T-helper 2 cell (primary cell): ENCODE results near the gene DEDD.

Experiments used
- DNase-seq, 5 experiments: peaks; one replicate each; pipeline versions ENCODE4 v3.0.0 to v3.0.0-alpha.2; 2012 to 2022

The DEDD gene

DNA sequence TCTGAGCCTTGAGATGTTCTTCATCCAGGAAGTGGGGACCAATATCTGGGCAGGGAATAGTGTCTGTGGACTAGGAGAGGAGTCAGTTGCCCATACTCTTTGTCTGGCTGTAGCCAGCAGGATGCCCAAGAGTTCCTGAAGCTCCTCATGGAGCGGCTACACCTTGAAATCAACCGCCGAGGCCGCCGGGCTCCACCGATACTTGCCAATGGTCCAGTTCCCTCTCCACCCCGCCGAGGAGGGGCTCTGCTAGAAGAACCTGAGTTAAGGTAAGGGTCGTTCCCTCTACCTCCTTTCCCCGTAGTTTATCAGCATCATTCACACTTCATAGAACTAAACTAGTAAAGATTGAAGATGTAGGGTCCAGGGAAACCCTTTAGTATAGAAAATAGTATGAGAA lies 30.3 kb upstream of the DEDD start:
- DNase-seq: no peak

DNA sequence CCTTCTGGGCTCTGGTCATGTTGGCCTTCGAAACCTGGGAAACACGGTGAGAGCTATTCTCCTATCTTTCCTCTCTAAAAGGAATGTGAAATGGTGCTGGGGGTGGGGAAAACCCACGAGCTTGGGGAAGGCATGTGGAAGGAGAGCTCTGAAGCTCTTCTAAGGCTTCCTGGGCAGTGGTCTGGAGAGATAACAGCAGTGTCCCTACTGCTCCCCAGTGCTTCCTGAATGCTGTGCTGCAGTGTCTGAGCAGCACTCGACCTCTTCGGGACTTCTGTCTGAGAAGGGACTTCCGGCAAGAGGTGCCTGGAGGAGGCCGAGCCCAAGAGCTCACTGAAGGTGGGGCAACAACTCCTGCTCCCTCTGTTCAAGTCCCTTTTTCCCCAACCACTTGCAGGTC lies 29.6 kb upstream of the DEDD start:
- no peak for DNase-seq

DNA sequence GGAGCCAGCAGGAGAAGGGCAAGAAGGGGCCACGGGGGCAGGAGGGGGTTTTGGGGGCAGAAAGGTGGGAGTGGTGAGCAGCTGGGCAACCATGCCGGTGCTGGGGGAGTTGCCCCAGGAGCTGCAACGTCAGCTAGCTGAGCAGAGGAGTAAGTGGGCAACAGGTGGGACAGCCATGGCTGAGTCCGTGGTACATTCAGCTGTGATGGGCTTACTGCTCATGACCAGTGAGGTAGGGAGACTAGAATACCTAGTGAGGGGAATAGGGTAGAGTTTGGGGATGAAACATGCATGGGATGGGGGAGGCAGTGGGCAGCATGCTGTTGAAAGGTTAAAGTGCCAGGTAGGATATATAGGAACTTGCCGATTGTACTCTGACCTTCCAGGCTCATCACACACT lies 29.2 kb upstream of the DEDD start:
- no peak for DNase-seq

DNA sequence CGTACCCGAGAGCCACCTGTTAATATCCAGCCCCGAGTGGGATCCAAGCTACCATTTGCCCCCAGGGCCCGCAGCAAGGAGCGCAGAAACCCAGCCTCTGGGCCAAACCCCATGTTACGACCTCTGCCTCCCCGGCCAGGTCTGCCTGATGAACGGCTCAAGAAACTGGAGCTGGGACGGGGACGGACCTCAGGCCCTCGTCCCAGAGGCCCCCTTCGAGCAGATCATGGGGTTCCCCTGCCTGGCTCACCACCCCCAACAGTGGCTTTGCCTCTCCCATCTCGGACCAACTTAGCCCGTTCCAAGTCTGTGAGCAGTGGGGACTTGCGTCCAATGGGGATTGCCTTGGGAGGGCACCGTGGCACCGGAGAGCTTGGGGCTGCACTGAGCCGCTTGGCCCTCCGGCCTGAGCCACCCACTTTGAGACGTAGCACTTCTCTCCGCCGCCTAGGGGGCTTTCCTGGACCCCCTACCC lies 28.2 kb upstream of the DEDD start:
- DNase-seq: no peak

DNA sequence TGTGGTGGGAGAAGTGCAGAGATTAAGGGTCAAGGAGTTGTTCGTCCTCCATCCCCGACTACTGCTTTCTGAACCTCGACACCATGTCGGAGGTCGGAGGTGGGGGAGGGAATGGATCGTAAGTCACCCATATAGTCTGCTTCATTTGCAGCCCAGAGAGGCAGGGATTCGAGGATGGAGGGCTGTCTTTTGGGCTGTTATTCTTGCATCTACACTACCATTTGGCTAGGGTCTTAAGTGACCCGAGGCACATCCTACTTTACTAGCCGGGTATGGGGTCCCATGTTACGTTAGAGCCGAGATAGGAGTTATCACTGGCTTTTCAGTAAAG lies 27.4 kb upstream of the DEDD start:
- DNase-seq: no peak

DNA sequence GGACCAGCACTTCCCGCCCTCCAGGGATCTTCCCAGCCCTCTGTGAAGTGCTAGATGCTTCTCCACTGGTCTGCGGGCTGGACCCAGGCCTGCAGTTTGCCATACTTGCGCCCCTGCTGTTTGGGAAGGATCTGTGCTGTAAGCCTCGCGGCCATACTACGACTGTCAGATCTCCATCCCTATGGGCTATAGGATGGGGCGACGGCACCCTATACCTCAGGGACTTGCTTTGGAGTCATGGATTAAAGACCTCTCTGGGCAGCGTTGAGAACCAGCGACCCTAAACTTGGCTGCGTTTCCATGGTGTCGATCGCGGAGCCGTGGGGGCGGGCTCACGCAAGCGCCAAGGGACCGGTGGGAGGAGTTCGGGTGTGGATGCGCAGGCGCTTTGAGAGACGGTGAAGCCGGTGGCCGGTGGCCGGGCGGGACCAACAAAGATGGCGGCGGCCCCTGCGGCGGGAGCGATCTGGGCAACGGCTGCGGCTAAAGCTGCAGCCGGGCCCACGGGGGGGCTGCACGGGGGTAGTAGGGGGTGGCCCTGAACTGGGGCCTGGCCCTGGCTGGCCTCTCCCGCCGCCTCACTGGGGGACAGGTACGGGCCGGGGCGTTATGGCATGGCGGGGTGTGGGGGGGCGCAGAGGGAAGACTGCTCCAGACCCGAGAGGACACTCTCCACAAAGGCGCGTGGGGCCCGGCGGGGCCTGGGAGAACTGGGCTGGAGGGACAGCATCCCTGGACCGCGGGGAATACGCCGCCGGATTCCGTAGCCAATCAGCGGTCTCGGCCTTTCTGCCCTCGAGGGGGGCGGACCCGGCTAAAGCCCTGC lies 26.8 kb upstream of the DEDD start, which contains the start of gene USP21:
Gene USP21 (plus strand): TSS at position 414 of the 826 bp plus-strand sequence. CDS start 1,141 bp downstream, outside the sequence.
- peak; percentile 84 to 90 (median 87) for DNase-seq

DNA sequence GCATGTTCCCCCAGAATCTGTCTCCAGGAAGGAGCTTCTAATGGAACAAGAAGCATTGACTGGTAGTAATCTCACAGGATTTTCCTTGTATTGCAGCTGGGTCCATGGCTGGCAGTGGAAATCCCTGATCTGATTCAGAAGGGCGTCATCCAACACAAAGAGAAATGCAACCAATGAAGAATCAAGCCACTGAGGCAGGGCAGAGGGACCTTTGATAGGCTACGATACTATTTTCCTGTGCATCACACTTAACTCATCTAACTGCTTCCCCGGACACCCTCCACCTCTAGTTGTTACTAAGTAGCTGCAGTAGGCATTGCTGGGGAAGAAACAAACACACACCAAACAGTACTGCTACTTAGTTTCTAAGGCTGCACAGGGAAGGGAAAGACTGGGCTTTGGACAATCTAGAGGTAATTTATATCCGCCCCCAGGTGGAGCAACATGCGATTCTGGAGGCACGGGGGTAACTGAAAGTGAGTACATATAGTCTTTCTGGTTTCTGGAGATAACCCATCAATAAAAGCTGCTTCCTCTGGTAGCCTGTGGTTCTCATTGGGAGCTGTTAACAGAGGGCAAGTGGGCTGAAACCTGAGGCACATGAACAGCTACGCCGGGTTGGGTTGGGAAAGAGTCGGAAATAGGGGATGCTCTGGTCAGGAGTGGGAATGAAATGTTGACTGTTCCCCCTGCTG lies 26.0 kb upstream of the DEDD start:
- DNase-seq: no peak

DNA sequence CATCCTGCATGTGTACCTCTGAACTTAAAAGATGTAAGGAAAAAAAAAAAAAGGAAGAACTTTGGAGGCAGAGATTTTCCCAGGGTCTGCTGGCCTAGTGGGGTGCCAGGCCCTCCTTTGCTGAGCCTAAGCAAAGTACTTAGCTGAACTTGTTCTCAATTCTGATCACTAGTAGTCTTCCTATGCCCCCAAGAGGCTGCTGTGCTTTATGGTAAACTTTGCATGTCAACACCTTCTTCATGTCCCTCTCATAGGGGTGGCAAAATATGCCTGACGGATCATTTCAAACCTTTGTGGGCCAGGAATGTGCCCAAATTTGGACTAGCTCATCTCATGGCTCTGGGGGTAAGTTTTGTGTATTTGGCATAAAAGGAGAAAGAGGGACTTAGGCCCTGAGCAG lies 25.4 kb upstream of the DEDD start:
- no peak for DNase-seq

DNA sequence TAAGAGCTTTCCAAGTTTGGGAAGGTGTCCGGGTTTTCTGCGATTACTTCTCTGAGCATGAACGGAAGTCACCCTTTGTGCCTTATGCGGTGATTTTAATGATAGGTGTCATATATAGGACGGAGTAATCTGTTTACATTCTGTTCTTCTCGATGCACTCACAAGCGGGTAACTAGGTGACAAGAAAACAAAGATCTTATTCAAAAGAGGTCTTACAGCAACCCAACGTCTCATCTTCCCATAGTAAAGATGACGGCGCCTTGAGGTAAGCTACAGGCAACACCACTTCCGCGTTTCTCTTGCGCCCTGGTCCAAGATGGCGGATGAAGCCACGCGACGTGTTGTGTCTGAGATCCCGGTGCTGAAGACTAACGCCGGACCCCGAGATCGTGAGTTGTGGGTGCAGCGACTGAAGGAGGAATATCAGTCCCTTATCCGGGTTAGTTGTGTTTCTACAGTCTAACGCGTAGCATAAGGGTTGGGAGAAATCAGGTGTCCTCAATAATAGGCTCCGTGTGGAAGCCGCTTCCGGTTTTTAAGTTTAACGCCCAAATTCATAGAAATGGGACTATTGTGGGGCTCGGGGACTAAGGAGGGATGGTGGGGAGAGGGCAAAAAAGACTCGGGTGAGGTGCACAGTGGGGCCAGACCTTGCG lies 21.3 kb upstream of the DEDD start, which contains the start of gene UFC1:
Gene UFC1 (plus strand): TSS at position 297 of the 656 bp plus-strand sequence. CDS start 20 bp downstream, at position 317.
- DNase-seq: peak; percentile 50 to 97 (median 79)

DNA sequence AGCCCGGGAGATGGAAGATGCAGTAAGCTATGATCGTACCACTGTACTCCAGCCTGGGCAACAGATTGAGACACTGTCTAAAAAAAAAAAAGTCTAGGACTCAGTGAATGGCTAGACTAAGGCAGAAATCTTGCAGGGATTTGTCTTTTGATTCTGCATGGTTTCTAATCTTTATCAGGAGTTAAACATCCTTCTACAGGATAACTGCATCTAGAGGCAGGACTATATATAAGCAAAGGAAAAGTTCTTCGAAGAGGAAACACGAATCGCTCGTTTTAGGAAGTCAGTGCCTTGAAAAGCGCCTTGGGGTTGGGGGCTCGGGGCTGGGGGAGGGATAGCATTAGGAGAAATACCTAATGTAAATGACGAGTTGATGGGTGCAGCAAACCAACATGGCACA lies 20.7 kb upstream of the DEDD start:
- no peak for DNase-seq

DNA sequence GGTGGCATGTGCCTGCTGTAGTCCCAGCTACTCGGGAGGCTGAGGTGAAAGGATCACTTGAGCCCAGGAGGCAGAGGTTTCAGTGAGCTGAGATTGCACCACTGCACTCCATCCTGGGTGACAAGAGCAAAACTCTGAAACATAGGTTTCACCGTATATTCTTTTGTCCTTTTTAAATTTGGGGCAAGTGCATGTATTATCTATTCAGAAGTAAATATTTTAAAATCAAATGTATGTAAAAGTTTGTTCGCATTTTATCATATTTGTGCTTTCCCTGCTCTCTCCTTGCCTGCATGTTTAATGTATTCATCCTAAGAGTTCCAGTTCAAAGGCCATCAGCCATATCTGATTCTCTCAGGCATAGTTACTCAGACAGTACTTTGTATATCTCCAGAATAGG lies 13.4 kb upstream of the DEDD start:
- no peak for DNase-seq

DNA sequence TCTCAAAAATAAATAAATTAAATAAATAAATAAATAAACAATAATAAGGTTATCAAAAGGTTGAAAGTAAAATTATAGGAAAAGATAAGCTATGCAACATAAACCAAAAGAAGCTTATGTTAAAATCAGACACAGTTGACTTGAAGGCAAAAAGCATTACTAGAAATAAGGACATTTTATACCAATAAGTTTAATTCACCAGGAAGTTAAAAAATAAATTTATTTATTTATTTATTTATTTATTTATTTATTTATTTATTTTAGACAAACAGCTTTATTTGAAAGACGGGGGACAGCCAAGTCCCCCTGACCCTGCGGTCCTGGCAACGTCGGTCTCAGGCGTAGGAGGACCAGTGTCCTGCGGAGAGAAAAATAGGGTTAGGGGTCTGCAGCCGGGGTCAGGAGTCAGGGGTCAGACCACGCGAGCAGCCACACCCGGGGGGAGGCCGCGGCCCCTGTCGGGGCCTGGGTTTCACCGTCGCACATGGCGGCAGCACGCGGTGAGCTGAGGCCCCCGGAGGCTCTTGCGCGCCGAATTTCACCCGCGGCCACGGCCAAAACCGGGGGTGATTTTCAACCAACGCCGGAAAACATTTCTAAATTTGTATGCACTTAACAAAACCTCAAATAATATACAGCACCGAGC lies 8.4 kb upstream of the DEDD start:
- DNase-seq: no peak

DNA sequence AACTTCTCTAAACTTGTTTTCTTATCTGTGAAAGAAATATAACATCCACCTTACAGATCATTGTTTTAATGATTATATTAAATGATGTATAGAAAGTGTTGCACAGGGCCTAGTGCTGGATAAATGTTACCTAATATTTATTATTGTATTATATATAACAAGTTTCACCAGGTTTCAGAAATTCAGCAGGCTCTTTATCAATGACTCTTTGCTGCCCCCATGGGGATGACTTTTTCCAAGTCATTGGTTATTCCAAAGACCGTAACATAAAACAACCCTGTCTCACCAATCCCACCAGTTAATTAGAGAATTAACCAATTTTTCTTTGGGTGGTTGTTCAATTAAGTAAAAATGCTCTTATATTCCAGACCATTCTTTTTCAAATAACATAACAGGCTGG lies 7.3 kb upstream of the DEDD start:
- peak in 1 of 5 experiments; percentile 38 for DNase-seq

DNA sequence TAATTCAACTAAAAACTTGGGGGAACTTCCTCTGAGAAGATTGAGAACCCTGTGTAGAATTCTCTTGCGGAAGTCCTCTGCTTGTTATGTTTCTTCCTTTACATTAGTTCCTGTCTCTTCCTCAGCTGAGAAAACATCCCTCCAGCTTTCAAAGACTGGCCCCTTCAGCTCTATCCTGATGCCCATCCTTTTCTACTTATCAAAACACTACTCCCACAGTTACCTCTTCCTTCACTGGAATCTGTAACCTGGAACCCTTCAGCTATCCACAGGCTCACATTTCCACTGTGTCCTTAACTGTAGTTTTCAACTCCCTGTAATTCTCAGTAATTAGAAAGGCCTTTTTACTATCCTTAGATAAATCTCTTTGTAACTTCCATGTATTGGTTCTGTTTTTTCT lies 6.0 kb upstream of the DEDD start:
- no peak for DNase-seq

DNA sequence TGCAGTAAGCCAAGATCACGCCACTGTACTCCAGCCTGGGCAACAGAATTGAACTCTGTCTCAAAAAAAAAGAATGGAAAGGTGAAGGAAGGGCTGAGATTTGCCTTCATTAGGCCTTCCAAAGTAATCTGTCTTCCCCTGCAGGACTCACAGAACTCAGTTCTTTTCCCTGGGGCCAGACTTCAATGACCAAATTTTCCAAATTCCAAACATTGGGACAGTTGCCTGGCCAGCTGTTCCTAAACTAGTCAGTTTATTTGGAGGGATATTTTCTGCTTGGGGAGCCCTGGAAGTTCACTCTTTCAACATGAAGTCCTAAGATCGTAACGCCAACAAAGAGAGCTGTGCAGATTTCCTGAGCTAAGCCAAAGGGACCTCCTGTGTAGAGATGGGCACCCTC lies 5.4 kb upstream of the DEDD start:
- no peak for DNase-seq

DNA sequence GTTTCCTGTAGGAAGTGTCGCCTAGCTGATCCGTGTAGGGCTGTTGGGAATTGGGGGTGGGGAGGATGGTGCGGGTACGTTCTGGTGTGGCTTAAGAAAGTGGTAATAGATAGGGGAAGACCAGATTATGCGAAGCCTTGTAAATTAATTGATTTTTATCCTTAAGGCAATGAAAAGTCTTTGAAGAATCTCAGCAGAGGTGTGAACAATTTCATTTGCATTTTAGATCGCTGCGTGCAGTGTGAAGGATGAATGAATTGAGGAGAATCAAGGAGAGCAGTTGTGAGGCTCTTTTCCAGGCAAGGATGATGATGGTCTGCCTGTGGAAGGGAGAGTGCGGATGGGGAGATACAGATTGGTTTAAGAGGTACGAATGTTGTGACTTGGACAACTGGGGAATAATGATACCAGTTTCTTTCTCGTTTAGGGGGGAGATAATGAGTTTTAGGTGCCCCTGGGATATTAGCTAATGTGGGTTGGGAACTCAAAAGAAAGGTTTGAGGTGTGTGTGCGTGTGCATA lies 813 bp upstream of the DEDD start:
- no peak for DNase-seq

DNA sequence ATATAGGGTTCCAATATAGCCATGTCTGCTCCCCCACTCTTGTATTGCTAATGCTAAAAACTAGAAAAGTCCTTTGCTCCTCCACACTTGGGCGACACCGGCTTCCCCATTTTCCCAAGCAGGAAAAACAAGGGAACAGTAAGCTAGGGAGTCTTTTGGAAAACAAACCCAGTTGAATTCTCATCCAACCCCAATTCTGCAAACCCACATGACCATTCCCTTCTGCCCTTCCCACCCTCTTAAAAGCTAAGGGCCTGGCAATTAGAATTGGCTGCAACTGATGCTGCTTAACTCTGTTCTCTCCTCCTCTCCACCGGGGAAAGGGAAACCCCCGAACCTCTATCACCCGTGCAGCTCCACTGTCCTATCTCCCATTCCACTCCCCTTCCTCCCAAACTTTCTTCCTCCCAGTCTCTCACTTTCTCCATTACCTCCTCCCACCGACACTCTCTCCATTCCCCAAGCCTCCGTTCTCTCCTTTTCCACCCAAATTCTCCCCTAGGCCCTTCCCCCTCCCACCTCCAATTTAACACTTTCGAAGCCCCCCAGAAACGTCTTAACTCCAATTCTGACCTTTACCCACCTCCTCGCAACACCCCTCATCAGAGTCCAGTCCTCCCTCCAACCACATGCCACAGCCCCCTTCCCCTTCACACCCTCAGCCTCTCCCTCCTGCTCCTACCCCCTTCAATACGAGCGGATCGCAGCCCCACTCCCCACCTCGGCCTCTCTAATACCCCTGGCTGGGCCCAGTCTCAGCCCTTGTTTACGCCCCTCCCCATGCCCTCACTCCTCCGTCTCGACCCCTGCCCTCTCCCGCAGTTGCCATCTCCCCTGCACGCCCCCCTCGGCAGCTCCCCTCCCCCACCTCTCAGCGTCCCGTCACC lies 701 bp downstream of the DEDD start:
- peak in 2 of 5 experiments; percentile 19 to 20 for DNase-seq

DNA sequence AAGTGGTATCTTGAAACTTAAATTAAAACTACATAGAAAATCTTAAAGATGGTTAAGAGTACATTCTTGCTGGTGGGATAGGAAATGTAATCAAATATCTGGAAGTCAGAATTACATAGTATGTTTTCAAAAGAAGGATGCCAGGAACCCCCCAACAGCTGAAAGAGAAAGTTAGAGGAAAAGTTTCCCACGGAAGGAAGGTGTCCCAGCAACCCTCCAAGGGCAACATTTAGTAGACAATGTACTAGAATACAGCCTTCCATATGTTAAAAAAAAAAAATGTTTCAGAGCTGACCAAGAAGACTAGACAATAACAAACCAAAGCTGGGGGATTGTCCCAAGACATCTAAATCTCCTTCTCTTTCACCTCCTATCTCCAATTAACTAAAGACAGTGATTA lies 2.2 kb downstream of the DEDD start:
- no peak for DNase-seq

DNA sequence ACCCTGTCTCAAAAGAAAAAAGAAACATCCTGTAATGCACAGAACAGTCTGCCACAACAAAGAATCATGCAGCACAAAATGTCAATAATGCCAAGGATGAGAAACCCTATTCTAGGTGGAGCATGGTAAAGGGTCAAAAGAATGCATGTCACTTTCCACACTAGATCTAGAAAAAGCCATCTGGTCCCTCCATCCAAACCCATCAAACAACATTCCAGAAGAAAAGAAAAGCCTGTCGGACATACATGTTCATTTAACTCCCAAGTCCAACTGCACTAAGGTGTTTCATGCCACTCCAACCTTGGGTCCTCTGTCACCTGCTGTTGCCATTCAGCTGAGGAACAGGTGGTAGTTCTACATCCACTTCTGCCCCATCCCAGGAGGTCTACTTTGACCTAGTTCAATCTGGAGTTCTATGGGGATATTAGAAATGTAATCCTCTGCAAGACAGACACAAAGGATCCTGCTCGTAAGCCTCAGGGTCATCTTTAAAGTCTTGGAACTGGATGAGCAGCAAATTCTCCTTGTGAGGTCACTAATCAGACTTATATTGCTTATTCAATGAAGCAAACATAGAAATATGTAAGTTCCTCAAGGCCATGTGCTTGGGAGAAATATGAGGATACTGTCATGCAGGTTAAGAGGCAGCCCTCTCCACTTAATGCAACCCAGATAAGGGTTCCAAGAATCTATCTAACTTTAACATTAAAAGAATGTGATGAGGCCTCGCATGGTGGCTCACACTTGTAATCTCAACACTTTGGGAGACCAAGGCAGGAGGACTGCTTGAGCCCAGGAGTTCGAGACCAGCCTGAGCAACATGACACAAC lies 3.7 kb downstream of the DEDD start:
- no peak for DNase-seq

DNA sequence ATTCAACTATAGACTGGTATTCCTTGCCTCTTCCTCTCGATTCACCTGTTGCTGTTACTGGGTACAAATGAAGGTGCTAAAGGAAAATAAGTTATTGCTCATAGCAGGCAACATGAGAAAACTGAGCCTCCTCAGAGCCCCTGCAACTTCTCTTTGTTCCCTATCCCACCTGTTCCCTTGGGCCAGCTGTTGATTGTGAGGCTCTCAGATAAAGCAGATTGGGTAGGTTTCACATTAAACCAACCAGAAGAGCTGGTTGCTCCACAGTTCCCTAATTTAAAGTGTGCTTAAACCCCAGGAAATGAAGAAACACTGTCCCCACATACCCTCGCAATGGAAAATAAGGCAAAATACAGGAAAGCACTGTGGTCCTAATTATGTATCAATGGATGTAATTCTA lies 4.8 kb downstream of the DEDD start:
- DNase-seq: no peak

DNA sequence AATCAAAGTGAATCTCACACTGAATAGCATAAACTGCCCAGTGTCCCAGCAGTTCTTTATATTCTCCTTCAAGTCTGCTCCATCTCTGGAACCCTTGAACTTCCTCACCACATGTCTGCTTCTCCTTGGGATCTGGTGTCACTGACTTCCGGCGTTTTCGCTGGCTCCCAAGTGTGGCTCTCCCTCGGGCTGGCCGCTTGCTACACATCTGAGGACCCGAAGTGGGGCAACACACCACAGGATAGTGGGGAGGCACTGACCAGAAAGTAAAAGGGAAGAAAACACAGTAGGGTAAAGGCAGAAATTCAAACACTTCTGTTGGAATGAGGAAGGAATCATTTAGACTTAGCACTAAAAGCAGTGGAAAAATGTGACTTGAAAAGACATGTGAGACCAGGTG lies 9.5 kb downstream of the DEDD start:
- DNase-seq: no peak
